KOPT-K1 (cell line): Measurements from ENCODE around the gene TARBP2.

Experiments
- H3K27ac ChIP-seq: fragments of 200-600 bp; sonication (generic); 2 replicates; pipeline ENCODE4 v1.5.1; 2016; ENCODE audit warnings: antibody characterized with exemption, mild to moderate bottlenecking, low read depth, low read length; ENCODE audit not compliant: poor library complexity, severe bottlenecking
- H3K36me3 ChIP-seq: fragments of 200-600 bp; sonication (generic); 2 replicates; pipeline ENCODE4 v1.5.1; 2017; ENCODE audit warnings: antibody characterized with exemption, mild to moderate bottlenecking, low read length, moderate library complexity; ENCODE audit not compliant: insufficient read depth
- H3K9me3 ChIP-seq: fragments of 200-600 bp; sonication (generic); 2 replicates; pipeline ENCODE4 v1.5.1; 2017; ENCODE audit warnings: antibody characterized with exemption, low read length, mild to moderate bottlenecking; ENCODE audit not compliant: insufficient read depth, poor library complexity, severe bottlenecking

TARBP2 gene

GRCh38 chr12:53508534-53509170 is 7.6 kb downstream of the TARBP2 start:
- Histone ChIP-seq H3K9me3 (no peaks in the 10 kb centered on the region), H3K36me3 (peaks cover 76% of the 10 kb centered on the region)

GRCh38 chr12:53510181-53510812 is 9.2 kb downstream of the TARBP2 start:
- Histone ChIP-seq H3K27ac (no peak overlapping the region), H3K36me3 (peaks cover 76% of the 10 kb centered on the region), H3K9me3 (no peaks in the 10 kb centered on the region)

More at GRCh38 chr12:53508534-53509170, 7.6 kb downstream of the TARBP2 start:
- peak overlapping the region; percentile 32 for H3K27ac ChIP-seq

DNA sequence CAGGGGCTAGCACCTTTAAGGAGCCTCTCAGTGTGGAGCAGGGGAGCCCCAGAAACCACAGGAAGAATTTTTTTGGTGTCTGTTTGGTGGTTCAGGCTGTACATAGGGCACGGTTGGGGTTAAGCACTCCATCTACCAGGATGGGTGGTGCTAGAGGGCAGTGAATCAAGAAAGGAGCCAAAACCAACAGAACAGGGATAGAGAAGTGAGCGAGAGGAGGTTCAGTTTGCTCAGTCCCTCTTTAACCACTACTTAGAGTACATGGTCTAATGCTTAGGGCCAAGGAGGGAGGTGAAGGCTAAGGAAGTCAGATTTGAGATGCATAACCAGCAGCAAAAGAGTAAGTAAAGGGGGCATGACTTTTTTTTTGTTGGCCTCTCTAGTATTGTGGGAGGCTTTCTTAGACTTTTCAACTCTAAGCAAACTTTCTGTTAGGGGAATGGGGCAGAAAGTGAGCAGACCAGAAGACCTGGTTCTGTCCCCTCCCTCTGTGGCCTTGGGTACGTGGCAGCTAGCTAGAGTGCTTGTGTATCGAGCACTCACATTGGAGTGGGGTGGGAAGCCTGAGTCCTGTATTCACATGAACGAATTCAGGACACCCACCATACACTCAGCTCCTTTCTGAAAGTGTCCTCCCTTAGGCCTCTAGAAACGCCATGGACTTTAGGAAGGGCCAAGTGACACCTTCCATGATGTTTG is 12.8 kb downstream of the TARBP2 start:
- H3K27ac ChIP-seq, result no peak overlapping the region
- H3K9me3 ChIP-seq, result no peaks in the 10 kb centered on the region
- H3K36me3 ChIP-seq, result peaks cover 87% of the 10 kb centered on the region

DNA sequence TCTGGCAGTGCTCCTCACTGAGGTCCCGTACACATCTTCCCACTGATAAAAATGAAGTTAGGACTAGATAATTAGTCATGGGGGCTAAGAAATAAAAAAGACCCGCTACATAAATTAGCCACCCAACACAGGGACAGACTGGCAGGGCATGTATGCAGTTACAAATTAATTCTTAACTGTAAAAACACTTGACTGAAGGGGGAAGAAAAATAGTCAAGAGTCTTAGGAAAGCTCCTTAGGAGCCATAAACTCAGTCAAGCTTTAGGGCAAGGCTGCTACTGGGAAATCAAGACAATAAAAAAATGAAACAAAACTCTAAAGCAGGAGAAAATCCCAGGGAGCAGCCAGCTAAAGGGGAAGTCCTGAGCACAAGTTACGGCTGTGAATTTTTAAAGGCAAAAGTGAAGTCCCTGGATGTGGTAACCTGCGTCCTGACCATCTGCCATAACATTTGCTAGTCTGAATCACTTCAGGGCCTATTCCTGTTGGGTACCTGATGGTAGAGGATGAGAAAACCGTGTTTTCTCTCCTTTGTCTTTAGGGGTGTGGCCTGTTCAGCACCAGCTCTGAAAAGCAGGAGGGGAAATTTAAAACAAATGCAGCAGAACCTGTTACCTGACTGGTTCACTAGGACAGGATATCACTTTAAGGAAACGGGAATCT is 13.7 kb downstream of the TARBP2 start:
- H3K27ac ChIP-seq, result no peak overlapping the region
- no peaks in the 10 kb centered on the region for H3K9me3 ChIP-seq
- H3K36me3 ChIP-seq, result peaks cover 96% of the 10 kb centered on the region

DNA sequence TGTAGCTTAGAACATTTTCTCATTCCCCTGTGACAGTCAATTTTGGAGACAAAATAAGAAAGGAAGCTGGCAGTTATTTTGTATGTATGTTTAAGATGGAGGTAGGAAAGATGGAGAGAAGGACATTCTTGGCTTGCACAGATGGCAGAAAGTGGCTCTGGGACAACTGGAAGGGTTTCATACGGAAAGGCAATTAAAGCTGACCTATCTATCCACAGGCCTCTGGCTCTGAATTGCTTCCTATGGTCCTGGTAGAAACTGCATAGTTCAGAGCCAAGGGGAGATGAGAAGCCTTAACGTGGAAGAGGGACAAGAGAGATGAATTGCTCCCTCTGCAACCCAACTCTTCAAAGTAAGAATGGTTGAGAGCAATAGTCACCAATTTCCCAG is 14.2 kb downstream of the TARBP2 start:
- Histone ChIP-seq H3K9me3 (no peaks in the 10 kb centered on the region), H3K27ac (no peak overlapping the region), H3K36me3 (peaks cover 98% of the 10 kb centered on the region)

- Histone ChIP-seq H3K36me3 (peaks cover 100% of the 10 kb centered on the region), H3K27ac (no peak overlapping the region), H3K9me3 (no peaks in the 10 kb centered on the region)
Observed at GRCh38 chr12:53516758-53517455, 15.8 kb downstream of the TARBP2 start.

DNA sequence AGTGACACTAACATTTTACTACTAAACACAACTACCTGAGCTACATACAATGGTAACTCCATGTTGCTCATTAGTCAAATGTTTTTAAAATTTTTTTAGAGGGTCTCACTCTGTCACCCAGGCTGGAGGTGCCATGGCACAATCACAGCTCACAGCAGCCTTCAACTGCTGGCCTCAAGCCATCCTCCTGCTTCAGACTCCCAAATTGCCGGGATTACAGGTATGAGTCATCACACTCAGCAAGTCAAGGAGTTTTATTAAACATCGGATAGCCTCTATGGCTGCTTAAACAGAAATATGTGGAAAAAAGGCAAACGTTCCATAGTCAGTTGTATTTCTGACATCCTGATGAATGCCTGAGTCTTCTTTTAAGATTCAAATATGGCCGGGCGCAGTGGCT is 17.3 kb downstream of the TARBP2 start:
- H3K9me3 ChIP-seq, result no peaks in the 10 kb centered on the region
- peaks cover 100% of the 10 kb centered on the region for H3K36me3 ChIP-seq
- no peak overlapping the region for H3K27ac ChIP-seq

- no peaks in the 10 kb centered on the region for H3K9me3 ChIP-seq
- H3K27ac ChIP-seq, result no peak overlapping the region
- H3K36me3 ChIP-seq, result peaks cover 85% of the 10 kb centered on the region
Observed at GRCh38 chr12:53523131-53523530, 22.0 kb downstream of the TARBP2 start.

DNA sequence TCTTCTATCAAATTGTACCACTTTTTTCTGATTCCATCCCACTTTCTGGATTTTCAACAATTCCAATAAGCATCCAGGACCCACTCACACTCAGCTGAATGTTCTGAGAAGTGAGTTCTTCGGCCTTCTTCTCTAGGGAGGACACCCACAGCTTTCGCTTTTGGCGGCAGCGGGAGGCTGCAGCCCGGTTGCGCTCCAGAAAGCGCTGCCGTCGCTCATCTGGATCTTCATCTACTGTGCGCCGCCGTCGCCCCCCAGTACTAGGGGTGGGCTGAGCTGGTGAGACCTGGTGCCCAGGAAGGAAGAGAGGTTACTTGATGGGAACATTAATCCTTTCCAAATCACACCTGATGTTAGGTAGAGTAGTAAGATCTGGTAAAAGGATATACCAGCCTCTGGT is 23.4 kb downstream of the TARBP2 start:
- Histone ChIP-seq H3K27ac (no peak overlapping the region), H3K9me3 (no peaks in the 10 kb centered on the region), H3K36me3 (peaks cover 72% of the 10 kb centered on the region)

DNA sequence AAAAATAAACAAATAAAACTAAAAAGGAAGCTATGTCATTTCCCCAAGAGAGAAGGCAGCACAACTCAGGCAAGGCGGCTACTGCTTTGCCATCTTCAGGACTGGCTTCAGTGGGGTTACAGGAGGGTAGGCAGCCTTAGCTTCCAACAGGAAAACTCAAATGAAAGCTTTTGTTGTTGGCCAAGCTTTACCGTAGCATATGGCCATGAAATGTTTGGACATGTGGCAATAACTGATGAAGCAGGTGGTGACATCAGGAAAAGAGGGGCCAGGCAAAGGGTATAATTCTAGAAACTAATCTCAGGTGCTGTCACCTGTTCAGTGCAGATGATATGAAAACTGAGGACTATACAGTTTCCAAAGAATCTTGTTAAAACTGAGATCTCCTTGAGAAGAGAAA is 29.0 kb downstream of the TARBP2 start:
- H3K27ac ChIP-seq, result no peak overlapping the region
- no peaks in the 10 kb centered on the region for H3K9me3 ChIP-seq
- peaks cover 66% of the 10 kb centered on the region for H3K36me3 ChIP-seq

GRCh38 chr12:53530920-53531319 is 29.8 kb downstream of the TARBP2 start:
- Histone ChIP-seq H3K36me3 (peaks cover 66% of the 10 kb centered on the region), H3K27ac (no peak overlapping the region), H3K9me3 (no peaks in the 10 kb centered on the region)

GRCh38 chr12:53532021-53532420 is 30.9 kb downstream of the TARBP2 start:
- H3K36me3 ChIP-seq, result peaks cover 69% of the 10 kb centered on the region
- no peaks in the 10 kb centered on the region for H3K9me3 ChIP-seq
- H3K27ac ChIP-seq, result no peak overlapping the region

DNA sequence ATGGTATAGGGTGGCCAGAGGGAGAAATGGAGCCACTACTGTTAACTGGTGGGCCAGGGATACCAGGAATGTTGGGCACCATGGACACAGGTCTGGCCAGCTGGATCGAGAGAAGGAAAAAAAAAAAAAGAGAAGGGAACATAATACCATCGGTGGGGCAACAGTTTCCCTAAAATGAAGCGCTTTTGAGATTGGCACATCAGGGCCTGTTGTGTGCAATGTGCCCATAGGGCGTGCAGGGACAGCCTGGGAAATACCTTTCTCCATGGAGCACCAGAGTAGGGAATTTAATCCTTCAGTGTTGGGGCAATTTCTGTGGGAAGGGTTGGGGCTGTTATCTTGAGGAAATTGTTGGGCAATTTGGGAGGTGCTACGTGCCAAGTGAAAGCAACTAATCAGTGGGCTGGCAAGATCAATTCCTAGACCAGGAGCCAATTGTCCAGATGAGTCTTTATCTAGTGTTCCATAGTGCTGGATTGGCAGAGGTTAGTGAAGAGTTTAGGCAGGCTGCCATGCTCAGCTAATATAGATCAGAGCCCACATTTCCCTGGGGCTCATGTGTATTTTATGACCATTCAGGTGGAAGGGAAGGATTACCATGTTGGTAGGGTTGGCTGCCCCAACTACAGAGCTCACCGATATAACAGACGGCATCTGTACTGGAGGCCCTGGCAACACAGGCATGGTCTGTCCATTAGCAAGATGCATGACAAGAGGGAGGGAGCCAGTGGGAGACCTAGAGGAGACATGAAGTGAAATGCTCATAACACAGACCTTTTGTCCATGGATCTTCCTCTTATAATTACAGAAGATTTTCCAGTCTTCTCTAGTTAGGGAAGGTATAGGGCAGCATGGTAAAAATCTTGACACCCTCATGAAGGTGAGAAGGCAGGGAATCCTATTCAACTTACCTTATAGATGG is 31.7 kb downstream of the TARBP2 start:
- Histone ChIP-seq H3K36me3 (peaks cover 72% of the 10 kb centered on the region), H3K9me3 (no peaks in the 10 kb centered on the region)

DNA sequence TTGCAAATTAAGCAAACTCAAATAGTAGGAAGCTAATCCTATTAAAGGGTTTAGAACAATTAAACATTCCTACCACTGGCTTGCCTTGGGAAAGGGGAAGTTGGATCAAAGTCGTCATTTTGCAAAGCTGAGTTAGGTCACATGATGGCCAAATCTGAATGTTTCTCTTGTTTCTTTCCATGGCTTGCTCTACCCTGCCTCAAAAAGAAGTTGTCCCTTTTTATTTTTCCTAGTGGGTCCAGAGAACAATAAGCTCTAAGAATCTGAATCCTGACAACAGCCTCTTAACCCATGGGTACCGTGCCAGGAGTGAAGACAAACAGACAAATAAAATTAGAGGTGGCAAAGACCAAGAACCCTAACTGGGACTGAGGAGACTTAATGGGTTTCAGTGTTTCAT is 32.4 kb downstream of the TARBP2 start:
- Histone ChIP-seq H3K27ac (no peak overlapping the region), H3K9me3 (no peaks in the 10 kb centered on the region), H3K36me3 (peaks cover 78% of the 10 kb centered on the region)

More for the DNA sequence above, 31.7 kb downstream of the TARBP2 start:
- H3K27ac ChIP-seq, result no peak overlapping the region
